ENCODE results near the gene ANXA3.

ANXA3 gene

DNA sequence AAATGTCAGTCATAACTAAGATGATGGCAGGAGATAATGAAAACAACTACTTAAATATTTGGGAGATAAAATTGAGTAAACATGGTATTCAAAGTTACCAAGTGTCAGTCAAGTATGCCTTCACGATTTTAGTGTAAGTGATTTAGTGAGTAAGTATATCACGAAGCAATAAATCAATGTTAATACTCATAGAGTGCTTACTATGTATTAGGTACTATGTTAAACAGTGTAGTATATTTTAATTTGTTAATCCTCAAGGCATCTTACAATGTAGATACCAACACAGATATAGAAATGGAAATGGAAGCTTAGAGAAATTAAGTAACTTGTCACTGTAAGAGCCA, 59.6 kb downstream of the ANXA3 start:
- no peak for DNase-seq (ENCODE audit: low spot score)

DNA sequence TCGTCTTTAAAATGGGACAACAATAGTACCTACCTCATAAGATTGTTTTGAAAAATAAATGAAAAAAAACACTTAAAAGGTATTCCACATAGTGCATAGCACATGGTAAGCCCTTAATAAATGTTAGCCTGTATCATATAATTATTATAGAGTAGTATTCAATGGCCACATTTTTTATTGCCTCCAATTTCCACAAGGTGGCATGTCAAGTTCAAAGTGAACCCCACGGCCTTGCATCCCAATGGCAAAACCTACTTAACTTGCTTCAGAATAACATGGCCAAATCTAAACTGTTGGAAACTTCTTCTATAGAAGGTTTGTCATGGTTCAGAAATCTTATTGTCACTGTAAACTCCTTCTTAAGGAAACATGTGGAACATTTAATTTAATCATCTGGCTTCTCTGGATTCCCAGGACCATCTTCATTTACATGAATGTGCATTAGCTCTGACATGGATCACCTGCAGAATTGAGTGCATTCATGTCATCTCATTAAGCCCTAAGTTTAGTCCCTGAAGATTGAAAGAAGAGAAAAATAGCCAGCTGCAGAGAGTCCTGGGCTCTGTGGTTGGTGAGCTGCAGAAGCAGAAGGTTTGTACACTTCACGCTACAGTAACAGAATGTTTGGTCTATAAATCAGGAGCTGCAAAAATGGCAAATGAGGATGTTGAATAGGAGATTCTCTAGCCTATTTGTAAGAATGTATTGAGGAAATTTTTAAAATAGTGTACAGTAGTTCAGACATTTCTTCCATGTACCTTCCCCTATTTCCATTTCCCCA, 61.0 kb downstream of the ANXA3 start:
- peak; percentile 24 for DNase-seq (ENCODE audit: low spot score)

- no peak for DNase-seq (ENCODE audit: low spot score)
These were observed 62.2 kb downstream of the ANXA3 start for GRCh38 chr4:78613522-78614321.

- peak; percentile 51 for DNase-seq (ENCODE audit: low spot score)
These were observed 64.5 kb downstream of the ANXA3 start for GRCh38 chr4:78616046-78616498.

- no peak for DNase-seq (ENCODE audit: low spot score)
These were observed 66.9 kb downstream of the ANXA3 start for GRCh38 chr4:78618436-78618835.

DNA sequence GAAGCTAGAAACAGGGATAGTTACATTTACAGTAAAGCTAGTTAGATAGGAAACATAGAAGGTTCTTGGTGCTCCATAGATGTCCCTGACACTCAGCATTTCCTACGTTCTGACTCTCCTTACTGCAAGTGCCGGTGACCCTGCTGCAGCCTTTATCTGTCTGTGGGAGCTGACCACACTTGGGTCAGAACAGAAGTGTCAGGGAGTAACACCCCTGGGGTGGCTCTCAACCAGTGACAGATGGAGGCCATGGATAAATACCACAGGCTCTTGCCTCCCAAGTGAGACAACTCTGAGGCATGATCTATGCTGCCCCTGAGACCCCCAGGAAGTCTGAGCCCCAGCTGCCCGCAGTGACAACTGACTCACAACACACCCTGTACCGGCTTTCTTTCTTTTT, 69.8 kb downstream of the ANXA3 start:
- DNase-seq (ENCODE audit: low spot score), result no peak

DNA sequence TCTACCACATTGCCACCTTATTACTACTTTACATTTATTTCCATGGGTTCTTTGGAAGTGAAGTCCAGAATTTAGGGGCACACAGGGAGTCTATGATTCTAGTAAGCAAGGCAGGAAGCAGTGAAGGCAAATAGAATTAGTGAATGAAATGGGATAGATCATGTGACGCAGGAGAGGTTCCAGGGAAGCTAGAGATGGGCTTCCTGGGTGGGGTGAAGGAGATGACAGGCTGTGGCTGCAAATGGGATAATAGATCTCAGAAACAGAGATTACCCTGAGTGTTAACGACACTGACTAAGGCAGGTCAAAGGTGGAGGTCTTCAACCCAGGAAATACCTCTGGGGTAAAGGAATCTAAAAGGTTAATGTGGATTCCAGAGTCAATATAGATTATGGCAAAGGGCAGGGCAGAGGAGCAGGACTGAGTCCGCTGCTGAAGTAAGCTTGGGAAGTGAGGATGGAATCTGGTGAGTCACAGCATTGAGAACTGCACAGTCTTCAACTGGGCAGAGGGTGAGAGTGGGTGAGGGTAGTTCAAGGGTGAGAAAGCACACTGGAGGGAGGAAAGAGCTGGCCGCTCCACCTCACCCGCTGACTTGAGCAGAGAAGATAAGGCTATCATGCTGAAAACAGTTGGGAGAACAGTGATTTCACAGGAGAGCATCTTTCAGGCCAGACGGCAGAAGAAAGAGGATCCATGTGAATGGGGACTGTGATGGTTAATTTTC, 70.8 kb downstream of the ANXA3 start:
- DNase-seq (ENCODE audit: low spot score), result peak; percentile 16

DNA sequence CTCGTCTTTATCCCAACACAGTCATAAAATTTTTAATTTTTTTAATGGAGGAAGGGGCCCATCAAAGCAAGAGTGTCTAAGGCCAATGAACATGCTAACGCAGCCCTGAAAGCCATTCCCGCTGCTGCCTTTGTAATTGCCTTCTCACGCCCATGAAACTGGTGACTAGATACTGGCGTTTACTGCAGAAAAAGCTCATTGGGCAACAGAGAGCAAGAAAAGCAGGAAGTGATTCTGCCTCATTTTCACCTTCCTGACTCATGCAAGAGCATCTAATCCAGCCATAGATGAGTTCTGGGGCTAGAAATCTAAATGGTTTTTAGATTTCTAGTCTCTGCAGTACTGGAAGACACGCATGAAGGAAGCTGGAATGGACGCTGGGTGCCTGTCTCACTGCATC, 72.5 kb downstream of the ANXA3 start:
- DNase-seq (ENCODE audit: low spot score), result no peak

DNA sequence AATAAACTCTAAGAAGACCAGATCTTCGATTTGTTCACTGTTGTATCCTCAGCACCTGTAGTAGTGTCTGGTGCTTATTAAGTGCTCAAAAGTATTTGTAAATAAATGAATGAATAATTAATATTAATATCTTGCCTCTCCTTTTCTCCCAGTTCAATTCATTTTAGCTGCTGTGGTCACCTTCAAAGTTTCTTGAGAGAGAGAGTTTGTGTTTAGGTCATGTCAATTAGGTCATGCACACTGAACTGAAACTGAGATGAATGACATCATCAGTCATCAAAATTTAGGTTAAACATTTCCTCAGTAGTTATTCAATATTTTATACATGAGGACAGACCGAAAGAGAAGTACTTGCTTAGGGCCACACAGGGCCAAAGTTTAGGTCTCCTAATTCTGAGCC, 73.5 kb downstream of the ANXA3 start:
- no peak for DNase-seq (ENCODE audit: low spot score)

DNA sequence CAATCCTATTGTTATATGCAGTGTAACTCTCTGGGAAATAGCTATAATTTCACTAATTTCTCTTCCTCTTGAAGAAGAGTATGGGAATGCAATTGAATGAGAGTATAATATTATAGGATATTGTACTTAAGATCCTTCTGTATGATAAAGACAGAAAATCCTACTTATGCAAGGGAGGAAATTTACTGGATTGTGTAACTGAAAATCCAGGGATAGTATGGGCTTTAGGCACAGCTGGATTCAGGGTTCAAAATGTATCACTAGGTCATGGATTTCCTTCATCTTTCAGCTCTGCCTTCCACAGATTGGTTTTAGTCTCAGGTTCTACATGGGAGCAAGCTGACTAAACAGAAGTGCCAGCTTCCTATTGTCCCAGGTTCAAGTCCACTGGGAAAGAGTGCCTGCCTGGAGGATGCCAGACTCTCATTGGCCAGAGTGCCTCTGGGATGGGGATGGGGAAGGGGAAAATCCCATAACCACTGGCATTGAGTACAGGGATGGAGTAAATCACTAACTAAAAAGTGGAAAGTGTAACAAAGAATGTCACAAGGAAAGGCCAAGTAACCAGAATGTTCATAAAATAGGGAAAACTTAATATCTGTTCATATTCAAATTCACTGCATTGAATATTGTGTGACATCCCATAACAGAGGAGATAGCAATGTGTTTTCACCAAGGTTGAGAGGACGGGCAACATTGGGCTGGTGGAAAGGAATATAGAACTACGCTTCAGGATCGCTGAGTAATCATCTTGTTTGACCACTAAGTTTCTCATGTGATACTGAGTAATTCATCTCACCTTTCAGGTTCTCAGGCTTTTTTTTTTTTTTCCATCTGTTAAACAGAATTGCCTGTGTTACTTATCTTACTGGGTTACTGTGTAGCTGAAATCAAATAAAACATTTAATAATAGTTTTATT, 75.7 kb downstream of the ANXA3 start:
- no peak for DNase-seq (ENCODE audit: low spot score)

DNA sequence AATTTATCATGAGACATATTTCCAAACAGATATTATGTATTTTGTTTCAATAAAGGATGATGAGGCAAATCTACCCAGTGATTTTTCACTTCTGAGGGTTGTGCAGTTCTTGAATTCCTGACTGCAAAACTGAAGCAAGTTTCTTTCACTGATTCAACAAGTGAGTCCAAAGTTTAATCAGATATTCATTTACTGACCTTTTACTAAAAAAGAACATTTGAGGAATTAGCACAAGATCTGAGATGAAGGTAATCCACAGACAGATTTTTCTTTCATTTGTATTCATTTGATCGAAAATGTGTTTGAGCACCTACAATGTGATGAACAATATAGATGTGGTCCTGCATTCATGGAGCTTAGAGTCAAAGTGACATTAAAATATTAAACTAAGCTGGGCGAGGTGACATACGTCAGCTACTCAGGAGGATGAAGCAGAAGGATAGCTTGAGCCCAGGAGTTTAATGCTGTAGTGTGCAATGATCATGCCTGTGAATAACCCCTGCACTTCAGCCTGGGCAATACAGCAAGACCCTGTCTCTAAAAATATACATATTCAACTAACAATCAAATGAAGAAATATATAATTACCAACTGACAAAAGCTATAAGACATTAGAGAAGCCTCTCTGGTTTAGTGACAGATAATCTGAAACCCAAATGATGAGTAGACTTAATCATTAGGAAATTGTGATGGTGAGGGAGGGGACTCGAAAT, 76.6 kb downstream of the ANXA3 start:
- DNase-seq (ENCODE audit: low spot score), result no peak

- no peak for DNase-seq (ENCODE audit: low spot score)
These were observed 78.5 kb downstream of the ANXA3 start for GRCh38 chr4:78629991-78630541.

DNA sequence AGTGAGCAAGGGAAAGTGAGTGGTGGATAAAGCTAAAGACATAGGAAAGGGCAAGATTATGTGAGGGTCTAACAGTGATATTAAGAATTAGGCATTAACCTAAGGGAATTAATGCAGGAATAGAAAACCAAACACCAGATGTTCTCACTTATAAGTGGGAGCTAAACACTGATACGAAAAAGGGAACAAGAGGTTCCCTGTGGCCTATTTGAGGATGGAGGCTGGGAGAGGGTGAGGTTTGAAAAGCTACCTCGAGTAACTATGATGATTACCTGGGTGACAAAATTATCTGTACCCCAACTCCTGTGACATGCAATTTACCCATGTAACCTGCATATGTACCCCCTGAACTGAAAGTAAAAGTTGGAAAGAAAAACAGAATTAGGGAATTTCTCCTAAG, 79.0 kb downstream of the ANXA3 start:
- DNase-seq (ENCODE audit: low spot score), result no peak

DNA sequence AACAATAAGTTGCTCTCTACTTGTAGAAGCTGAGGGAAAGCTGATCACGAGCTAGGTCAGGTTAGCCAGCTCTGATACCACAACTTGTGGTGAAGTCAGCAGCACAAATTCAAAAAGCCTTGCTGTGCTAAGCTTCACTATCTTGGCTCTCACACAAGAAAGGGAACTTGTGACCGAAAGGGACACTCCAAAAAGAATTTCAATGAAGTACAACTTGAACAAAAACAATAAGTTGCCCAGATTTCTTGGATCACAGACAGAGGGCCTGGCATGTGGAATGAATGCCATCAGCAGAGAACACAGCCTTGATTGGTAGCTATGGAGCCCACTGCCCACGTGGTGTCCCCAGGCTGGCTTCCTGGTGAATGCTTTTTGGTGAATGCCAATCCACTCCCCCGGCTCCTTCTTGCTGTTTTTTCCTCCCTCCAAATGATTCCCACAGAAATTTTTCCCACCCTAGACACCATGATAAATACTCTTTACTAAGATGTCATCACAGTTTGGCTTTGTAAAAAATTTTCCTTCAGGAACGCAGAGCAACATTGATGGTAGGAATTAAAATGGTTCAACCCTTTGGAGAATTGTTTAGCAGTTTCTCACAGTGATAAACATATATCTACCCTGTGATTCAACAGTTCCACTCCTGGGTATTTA, 82.6 kb downstream of the ANXA3 start:
- DNase-seq (ENCODE audit: low spot score), result no peak

GRCh38 chr4:78638337-78639172, 87.0 kb downstream of the ANXA3 start:
- no peak for DNase-seq (ENCODE audit: low spot score)

DNA sequence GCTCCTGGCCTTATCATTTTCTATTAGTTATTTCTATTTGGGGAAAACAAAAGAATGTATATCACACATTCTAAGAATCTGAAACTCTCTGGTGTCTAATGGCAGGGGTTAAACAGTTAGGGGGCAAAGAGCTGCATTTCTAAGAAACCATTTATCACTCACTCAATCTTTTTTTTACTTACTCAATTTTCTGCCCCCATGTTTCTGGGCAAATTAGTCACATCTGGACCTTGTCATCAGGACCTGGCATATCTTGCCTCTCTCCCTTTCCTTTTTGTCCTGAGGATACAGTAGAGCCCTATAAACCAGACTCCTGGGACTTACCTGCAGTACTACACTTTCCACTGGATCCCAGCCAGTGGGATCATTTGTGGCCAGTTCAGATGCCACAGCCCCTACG, 89.1 kb downstream of the ANXA3 start:
- DNase-seq (ENCODE audit: low spot score), result no peak

GRCh38 chr4:78642934-78643333, 91.4 kb downstream of the ANXA3 start:
- no peak for DNase-seq (ENCODE audit: low spot score)

DNA sequence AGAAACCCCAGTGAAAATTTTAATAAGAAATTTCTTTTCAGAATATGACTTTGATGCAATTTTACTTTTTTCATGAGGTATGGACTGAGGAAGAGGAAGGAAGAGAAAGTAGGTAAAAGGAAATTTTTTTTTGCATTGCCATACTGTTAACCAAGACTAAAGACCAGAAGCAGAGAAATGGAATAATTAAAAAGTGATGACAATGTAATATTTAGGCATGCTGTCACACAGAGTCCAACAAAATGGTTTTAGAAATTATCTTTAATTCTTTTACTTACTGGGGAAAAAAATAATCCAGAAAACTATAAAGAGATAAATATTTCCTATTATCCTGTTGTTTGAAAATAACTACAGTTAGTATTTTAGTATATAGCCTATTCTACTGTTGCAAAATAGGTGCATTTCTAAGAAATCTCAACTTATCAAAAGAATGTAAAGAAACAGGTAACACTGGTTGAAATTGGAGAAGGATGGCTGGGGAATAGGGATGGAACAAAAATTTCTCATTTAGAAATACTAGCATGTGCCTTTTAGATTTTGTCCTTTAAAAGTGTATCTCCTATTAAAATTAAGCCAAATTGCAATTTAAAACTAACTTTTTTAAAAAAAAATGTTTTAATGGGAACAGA, 92.6 kb downstream of the ANXA3 start:
- DNase-seq (ENCODE audit: low spot score), result no peak
